ENCODE results near the gene MAP3K4.
"Not testable (repeated sequence)": the region's sequence is repeated elsewhere in the genome, so short reads cannot be mapped to it uniquely, and the experiment has no call there.

Gene MAP3K4

GRCh38 chr6:161082215-161082614 is 90.6 kb downstream of the MAP3K4 start:
- DNase-seq (ENCODE audit: low spot score) = no peak

- no peak for DNase-seq (ENCODE audit: low spot score)
These were observed 93.7 kb downstream of the MAP3K4 start for GRCh38 chr6:161085246-161085645.

- DNase-seq (ENCODE audit: low spot score) = no peak
These were observed 97.2 kb downstream of the MAP3K4 start for GRCh38 chr6:161088676-161089328.

GRCh38 chr6:161091151-161091550 is 99.6 kb downstream of the MAP3K4 start:
- no peak for DNase-seq (ENCODE audit: low spot score)

- no peak for DNase-seq (ENCODE audit: low spot score)
These were observed 100.6 kb downstream of the MAP3K4 start for GRCh38 chr6:161091972-161092701.

GRCh38 chr6:161094955-161095354 is 103.4 kb downstream of the MAP3K4 start:
- DNase-seq (ENCODE audit: low spot score) = no peak

GRCh38 chr6:161095916-161096315 is 104.3 kb downstream of the MAP3K4 start:
- no peak for DNase-seq (ENCODE audit: low spot score)

GRCh38 chr6:161100072-161100471 is 108.5 kb downstream of the MAP3K4 start:
- peak; percentile 53 for DNase-seq (ENCODE audit: low spot score)

GRCh38 chr6:161101517-161101916 is 109.9 kb downstream of the MAP3K4 start:
- DNase-seq (ENCODE audit: low spot score) = no peak

- DNase-seq (ENCODE audit: low spot score) = no peak
These were observed 111.9 kb downstream of the MAP3K4 start for GRCh38 chr6:161103475-161103874.

GRCh38 chr6:161104966-161105365 is 113.4 kb downstream of the MAP3K4 start:
- no peak for DNase-seq (ENCODE audit: low spot score)

- no peak for DNase-seq (ENCODE audit: low spot score)
These were observed 113.8 kb downstream of the MAP3K4 start for GRCh38 chr6:161105408-161105807.

GRCh38 chr6:161107779-161108730 is 116.5 kb downstream of the MAP3K4 start:
- no peak for DNase-seq (ENCODE audit: low spot score)

- DNase-seq (ENCODE audit: low spot score) = no peak
These were observed 117.3 kb downstream of the MAP3K4 start for GRCh38 chr6:161108916-161109315.

GRCh38 chr6:161109366-161109765 is 117.8 kb downstream of the MAP3K4 start:
- DNase-seq (ENCODE audit: low spot score) = no peak

GRCh38 chr6:161110028-161110779 is 118.6 kb downstream of the MAP3K4 start:
- DNase-seq (ENCODE audit: low spot score) = no peak

GRCh38 chr6:161111261-161111660 is 119.7 kb downstream of the MAP3K4 start:
- DNase-seq (ENCODE audit: low spot score) = no peak

GRCh38 chr6:161115468-161115867 is 123.9 kb downstream of the MAP3K4 start:
- DNase-seq (ENCODE audit: low spot score) = no peak

- no peak for DNase-seq (ENCODE audit: low spot score)
These were observed 125.0 kb downstream of the MAP3K4 start for GRCh38 chr6:161116554-161116953.

GRCh38 chr6:161117308-161117707 is 125.7 kb downstream of the MAP3K4 start:
- DNase-seq (ENCODE audit: low spot score) = no peak

- no peak for DNase-seq (ENCODE audit: low spot score)
These were observed 126.4 kb downstream of the MAP3K4 start for GRCh38 chr6:161117942-161118341.

GRCh38 chr6:161123319-161123718 is 131.8 kb downstream of the MAP3K4 start:
- DNase-seq (ENCODE audit: low spot score) = not testable (repeated sequence)

All from putamen (tissue), 1 donor.